WERI-Rb-1 (cell line): ENCODE measurements around the gene MAG.

Experiments
- DNase-seq: peaks from one replicate; pipeline ENCODE4 v3.0.0-alpha.2; 2020
- H3K27ac ChIP-seq: fragments of 250-450 bp; sonication (Bioruptor Pico); 2 replicates; pipeline ENCODE4 v1.5.1; 2020; ENCODE audit warnings: mild to moderate bottlenecking, moderate library complexity
- H3K27me3 ChIP-seq: fragments of 250-450 bp; sonication (Bioruptor Pico); 2 replicates; pipeline ENCODE4 v1.5.1; 2021; ENCODE audit warnings: mild to moderate bottlenecking, low read depth, moderate library complexity; ENCODE audit not compliant: insufficient read depth, severe bottlenecking
- H3K36me3 ChIP-seq: fragments of 250-450 bp; sonication (Bioruptor Pico); 2 replicates; pipeline ENCODE4 v1.5.1; 2020; ENCODE audit warnings: mild to moderate bottlenecking, moderate library complexity
- H3K4me3 ChIP-seq: 2 replicates; pipeline ENCODE4 v1.5.1; 2011; ENCODE audit warnings: low read depth, mild to moderate bottlenecking, control low read depth, low read length
- H3K9me3 ChIP-seq: fragments of 250-450 bp; sonication (Bioruptor Pico); 2 replicates; pipeline ENCODE4 v1.5.1; 2021; ENCODE audit warnings: mild to moderate bottlenecking, moderate library complexity; ENCODE audit not compliant: severe bottlenecking
- CTCF ChIP-seq: IDR thresholded peaks from 2 replicates; pipeline ENCODE4 v1.5.1; 2011; ENCODE audit warnings: low read depth, mild to moderate bottlenecking, control low read depth, inconsistent platforms, low read length

MAG gene

GRCh38 chr19:35318679-35319448 is 26.9 kb downstream of the MAG start:
- no peak for TF ChIP-seq CTCF

GRCh38 chr19:35320065-35320713 is 28.2 kb downstream of the MAG start:
- H3K4me3 ChIP-seq, result no peak overlapping the region

More at GRCh38 chr19:35318679-35319448, 26.9 kb downstream of the MAG start:
- no peak overlapping the region for H3K4me3 ChIP-seq
- no peaks in the 10 kb centered on the region for H3K27me3 ChIP-seq
- no peak for DNase-seq
- H3K9me3 ChIP-seq, result no peaks in the 10 kb centered on the region
- no peaks in the 10 kb centered on the region for H3K36me3 ChIP-seq
- no peak overlapping the region for H3K27ac ChIP-seq

GRCh38 chr19:35321291-35321690 is 29.3 kb downstream of the MAG start:
- no peaks in the 10 kb centered on the region for H3K27me3 ChIP-seq
- H3K36me3 ChIP-seq, result no peaks in the 10 kb centered on the region
- no peak overlapping the region for H3K4me3 ChIP-seq
- no peak for TF ChIP-seq CTCF
- no peaks in the 10 kb centered on the region for H3K9me3 ChIP-seq
- no peak overlapping the region for H3K27ac ChIP-seq
- DNase-seq, result no peak

More at GRCh38 chr19:35320065-35320713, 28.2 kb downstream of the MAG start:
- Histone ChIP-seq H3K27ac (no peak overlapping the region), H3K36me3 (no peaks in the 10 kb centered on the region), H3K9me3 (no peaks in the 10 kb centered on the region), H3K27me3 (no peaks in the 10 kb centered on the region)
- no peak for TF ChIP-seq CTCF
- no peak for DNase-seq

- Histone ChIP-seq H3K36me3 (no peaks in the 10 kb centered on the region), H3K4me3 (no peak overlapping the region), H3K27ac (no peak overlapping the region), H3K27me3 (no peaks in the 10 kb centered on the region), H3K9me3 (no peaks in the 10 kb centered on the region)
- DNase-seq, result no peak
- no peak for TF ChIP-seq CTCF
These were observed 30.1 kb downstream of the MAG start for GRCh38 chr19:35322014-35322413.

- DNase-seq, result peak; percentile 50
- Histone ChIP-seq H3K36me3 (no peaks in the 10 kb centered on the region), H3K9me3 (no peaks in the 10 kb centered on the region), H3K27me3 (no peaks in the 10 kb centered on the region), H3K27ac (no peak overlapping the region), H3K4me3 (no peak overlapping the region)
- peak; percentile 69 for TF ChIP-seq CTCF
These were observed 35.7 kb downstream of the MAG start for GRCh38 chr19:35327642-35328041.
